ENCODE measurements around the gene CNTNAP5.

GRCh38 chr2:124913868-124914267 is 888.8 kb downstream of the CNTNAP5 start:
- TF ChIP-seq, protein P1, sequence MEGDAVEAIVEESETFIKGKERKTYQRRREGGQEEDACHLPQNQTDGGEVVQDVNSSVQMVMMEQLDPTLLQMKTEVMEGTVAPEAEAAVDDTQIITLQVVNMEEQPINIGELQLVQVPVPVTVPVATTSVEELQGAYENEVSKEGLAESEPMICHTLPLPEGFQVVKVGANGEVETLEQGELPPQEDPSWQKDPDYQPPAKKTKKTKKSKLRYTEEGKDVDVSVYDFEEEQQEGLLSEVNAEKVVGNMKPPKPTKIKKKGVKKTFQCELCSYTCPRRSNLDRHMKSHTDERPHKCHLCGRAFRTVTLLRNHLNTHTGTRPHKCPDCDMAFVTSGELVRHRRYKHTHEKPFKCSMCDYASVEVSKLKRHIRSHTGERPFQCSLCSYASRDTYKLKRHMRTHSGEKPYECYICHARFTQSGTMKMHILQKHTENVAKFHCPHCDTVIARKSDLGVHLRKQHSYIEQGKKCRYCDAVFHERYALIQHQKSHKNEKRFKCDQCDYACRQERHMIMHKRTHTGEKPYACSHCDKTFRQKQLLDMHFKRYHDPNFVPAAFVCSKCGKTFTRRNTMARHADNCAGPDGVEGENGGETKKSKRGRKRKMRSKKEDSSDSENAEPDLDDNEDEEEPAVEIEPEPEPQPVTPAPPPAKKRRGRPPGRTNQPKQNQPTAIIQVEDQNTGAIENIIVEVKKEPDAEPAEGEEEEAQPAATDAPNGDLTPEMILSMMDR (conservative IDR thresholded peaks at IDR 0.05; ENCODE audit: low read depth, low read length) = no peak
- no peak for TF ChIP-seq EZH2 (IDR thresholded peaks at IDR 0.05; ENCODE audit: borderline replicate concordance, low read depth, low read length, poor library complexity, severe bottlenecking)
